Measurements from ENCODE around the gene CPA1. TPM values are rescaled to one million over a fixed set of nuclear protein-coding genes. Genes with fewer than 3 reads are reported as not detected.

The CPA1 gene
- total RNA-seq, 1 donor from 2014 or later = not detected

- no peak for FAIRE-seq
- no peak for DNase-seq (ENCODE audit: low read depth)
- TF ChIP-seq CTCF (IDR thresholded peaks at IDR 0.05; ENCODE audit: insufficient read depth, low read length, severe bottlenecking) = no peak
- no peaks in the 10 kb centered on the region for H3K36me3 ChIP-seq (ENCODE audit: control insufficient read depth, insufficient read depth, low read length)
- H3K4me3 ChIP-seq (ENCODE audit: low read depth, low read length) = no peak overlapping the region
- H3K27me3 ChIP-seq (ENCODE audit: control insufficient read depth, insufficient read depth, low read length) = no peaks in the 10 kb centered on the region
Observed at GRCh38 chr7:130380861-130381455, 664 bp downstream of the CPA1 start.

DNA sequence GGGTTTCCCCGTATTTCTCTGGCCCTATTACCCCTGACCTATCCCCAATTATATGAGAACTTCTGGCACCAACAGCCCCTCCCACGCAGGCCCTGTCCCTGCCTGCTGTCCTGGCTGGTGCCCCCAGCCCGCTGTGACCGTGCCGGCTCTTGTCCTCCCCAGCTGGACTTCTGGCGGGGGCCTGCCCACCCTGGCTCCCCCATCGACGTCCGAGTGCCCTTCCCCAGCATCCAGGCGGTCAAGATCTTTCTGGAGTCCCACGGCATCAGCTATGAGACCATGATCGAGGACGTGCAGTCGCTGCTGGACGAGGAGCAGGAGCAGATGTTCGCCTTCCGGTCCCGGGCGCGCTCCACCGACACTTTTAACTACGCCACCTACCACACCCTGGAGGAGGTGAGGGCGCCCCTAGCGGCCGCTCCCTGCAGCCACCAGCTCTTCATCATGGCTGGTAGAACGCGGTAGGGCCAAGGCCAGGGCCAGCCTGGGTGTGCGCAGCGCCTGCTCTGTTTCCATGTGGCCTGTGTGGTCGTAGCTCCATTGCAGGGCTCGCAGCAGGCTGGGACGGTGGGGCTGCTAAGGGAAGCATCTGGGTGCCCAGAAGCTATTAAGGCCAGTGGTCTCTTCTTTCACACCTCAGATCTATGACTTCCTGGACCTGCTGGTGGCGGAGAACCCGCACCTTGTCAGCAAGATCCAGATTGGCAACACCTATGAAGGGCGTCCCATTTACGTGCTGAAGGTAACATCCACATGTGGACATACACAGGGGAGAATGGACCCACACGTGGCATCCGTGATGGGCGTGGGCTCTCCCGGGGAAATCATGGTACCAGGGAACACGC is 1.4 kb downstream of the CPA1 start:
- TF ChIP-seq CTCF (IDR thresholded peaks at IDR 0.05; ENCODE audit: insufficient read depth, low read length, severe bottlenecking) = no peak
- DNase-seq (ENCODE audit: low read depth) (no peak), FAIRE-seq (peak; percentile 64)
- Histone ChIP-seq H3K4me3 (ENCODE audit: low read depth, low read length) (no peak overlapping the region), H3K36me3 (ENCODE audit: control insufficient read depth, insufficient read depth, low read length) (no peaks in the 10 kb centered on the region), H3K27me3 (ENCODE audit: control insufficient read depth, insufficient read depth, low read length) (no peaks in the 10 kb centered on the region)

GRCh38 chr7:130383187-130383980 is 3.1 kb downstream of the CPA1 start:
- FAIRE-seq = no peak

GRCh38 chr7:130384371-130384801 is 4.1 kb downstream of the CPA1 start:
- FAIRE-seq = no peak
- Histone ChIP-seq H3K4me3 (ENCODE audit: low read depth, low read length) (no peak overlapping the region), H3K36me3 (ENCODE audit: control insufficient read depth, insufficient read depth, low read length) (no peaks in the 10 kb centered on the region), H3K27me3 (ENCODE audit: control insufficient read depth, insufficient read depth, low read length) (no peaks in the 10 kb centered on the region)
- no peak for TF ChIP-seq CTCF (IDR thresholded peaks at IDR 0.05; ENCODE audit: insufficient read depth, low read length, severe bottlenecking)
- DNase-seq (ENCODE audit: low read depth) = no peak

More at GRCh38 chr7:130383187-130383980, 3.1 kb downstream of the CPA1 start:
- H3K27me3 ChIP-seq (ENCODE audit: control insufficient read depth, insufficient read depth, low read length) = no peaks in the 10 kb centered on the region
- no peak for TF ChIP-seq CTCF (IDR thresholded peaks at IDR 0.05; ENCODE audit: insufficient read depth, low read length, severe bottlenecking)
- H3K36me3 ChIP-seq (ENCODE audit: control insufficient read depth, insufficient read depth, low read length) = no peaks in the 10 kb centered on the region
- no peak overlapping the region for H3K4me3 ChIP-seq (ENCODE audit: low read depth, low read length)
- DNase-seq (ENCODE audit: low read depth) = no peak

GRCh38 chr7:130384841-130385599 is 4.7 kb downstream of the CPA1 start:
- H3K36me3 ChIP-seq (ENCODE audit: control insufficient read depth, insufficient read depth, low read length) = no peaks in the 10 kb centered on the region
- TF ChIP-seq CTCF (IDR thresholded peaks at IDR 0.05; ENCODE audit: insufficient read depth, low read length, severe bottlenecking) = no peak
- DNase-seq (ENCODE audit: low read depth) (no peak), FAIRE-seq (peak; percentile 55)
- no peaks in the 10 kb centered on the region for H3K27me3 ChIP-seq (ENCODE audit: control insufficient read depth, insufficient read depth, low read length)
- no peak overlapping the region for H3K4me3 ChIP-seq (ENCODE audit: low read depth, low read length)

All from bronchial epithelial cell (primary cell).